Lower lobe of right lung (tissue), 2 donors: ENCODE measurements around the gene PC. TPM values are rescaled to one million over a fixed set of nuclear protein-coding genes. Genes with fewer than 3 reads are reported as not detected.

ENCODE experiments used
- ATAC-seq, 2 donors: fragments of 200-7000 bp; cut with Tn5 transposase; one replicate each; pipeline ENCODE4 v1.9.1; 2020 to 2022; ENCODE audit warnings: mild to moderate bottlenecking in 2 of 2, moderate library complexity in 2 of 2
- DNase-seq: peaks from one replicate; pipeline ENCODE4 v3.0.0-alpha.2; 2020
- H3K27ac ChIP-seq: fragments of 200-600 bp; one replicate; pipeline ENCODE4 v1.8.0; 2022
- H3K27me3 ChIP-seq: fragments of 200-600 bp; one replicate; pipeline ENCODE4 v1.8.0; 2022; ENCODE audit warnings: low read depth
- H3K36me3 ChIP-seq: fragments of 200-600 bp; one replicate; pipeline ENCODE4 v1.8.0; 2022; ENCODE audit warnings: mild to moderate bottlenecking
- H3K4me1 ChIP-seq: fragments of 200-600 bp; one replicate; pipeline ENCODE4 v1.8.0; 2022
- H3K4me3 ChIP-seq: fragments of 200-600 bp; one replicate; pipeline ENCODE4 v1.8.0; 2022; ENCODE audit warnings: mild to moderate bottlenecking
- H3K9me3 ChIP-seq: fragments of 200-600 bp; one replicate; pipeline ENCODE4 v1.8.0; 2022
- CTCF ChIP-seq: fragments of 200-600 bp; IDR thresholded peaks from one replicate; pipeline ENCODE4 v1.8.0; 2022; ENCODE audit warnings: antibody characterized with exemption, mild to moderate bottlenecking
- intact Hi-C: fragments of 100-400 bp; cut with DNase I; formaldehyde crosslinking; loops from one replicate; pipeline ENCODE4 v1.11.0; 2022
- total RNA-seq: library from RNA; stranded (reverse); fragmentation: NEBNext Ultra II Directional; extraction: Animal tissue kit (Norgen Biotek cat#: 25700); gene quantifications from one replicate; pipeline ENCODE4 v1.2.1, GENCODE V29; 2021
- donor health status: DM: no; HTN: yes; CAD: no; lungs with severe emphysema.

The PC gene
- total RNA-seq, 1 donor from 2014 or later = 14.7 TPM

- intact Hi-C loops = no loop called here
- H3K9me3 ChIP-seq = no peaks in the 10 kb centered on the region
- H3K4me3 ChIP-seq = no peak overlapping the region
- no peaks in the 10 kb centered on the region for H3K27me3 ChIP-seq
- H3K4me1 ChIP-seq = no peaks in the 10 kb centered on the region
- TF ChIP-seq CTCF = no peak
- ATAC-seq (no peak), DNase-seq (no peak)
- no peak overlapping the region for H3K27ac ChIP-seq
- H3K36me3 ChIP-seq = no peaks in the 10 kb centered on the region
These were observed 38.3 kb downstream of the PC start for GRCh38 chr11:66919923-66920322.

- Histone ChIP-seq H3K4me1 (no peaks in the 10 kb centered on the region), H3K27ac (no peak overlapping the region), H3K27me3 (no peaks in the 10 kb centered on the region), H3K4me3 (no peak overlapping the region), H3K36me3 (no peaks in the 10 kb centered on the region), H3K9me3 (no peaks in the 10 kb centered on the region)
- TF ChIP-seq CTCF = no peak
- ATAC-seq (no peak), DNase-seq (no peak)
- intact Hi-C loops = no loop called here
These were observed 39.4 kb downstream of the PC start for GRCh38 chr11:66918741-66919140.

- DNase-seq (no peak), ATAC-seq (no peak)
- Histone ChIP-seq H3K27me3 (no peaks in the 10 kb centered on the region), H3K4me1 (no peaks in the 10 kb centered on the region), H3K4me3 (no peak overlapping the region), H3K9me3 (no peaks in the 10 kb centered on the region), H3K36me3 (no peaks in the 10 kb centered on the region), H3K27ac (no peak overlapping the region)
- TF ChIP-seq CTCF = no peak
- intact Hi-C loops = no loop called here
These were observed 42.3 kb downstream of the PC start for GRCh38 chr11:66915866-66916265.

GRCh38 chr11:66915046-66915832, 42.9 kb downstream of the PC start:
- no peaks in the 10 kb centered on the region for H3K9me3 ChIP-seq
- ATAC-seq = no peak
- intact Hi-C loops = no loop called here
- H3K36me3 ChIP-seq = no peaks in the 10 kb centered on the region
- no peak for TF ChIP-seq CTCF
- DNase-seq = no peak
- H3K27ac ChIP-seq = no peak overlapping the region
- H3K4me3 ChIP-seq = no peak overlapping the region
- H3K4me1 ChIP-seq = no peaks in the 10 kb centered on the region
- no peaks in the 10 kb centered on the region for H3K27me3 ChIP-seq

GRCh38 chr11:66914505-66914904, 43.7 kb downstream of the PC start:
- H3K4me3 ChIP-seq = no peak overlapping the region
- no peak overlapping the region for H3K27ac ChIP-seq
- no peaks in the 10 kb centered on the region for H3K4me1 ChIP-seq
- DNase-seq = no peak
- intact Hi-C loops = no loop called here
- H3K36me3 ChIP-seq = no peaks in the 10 kb centered on the region
- H3K9me3 ChIP-seq = no peaks in the 10 kb centered on the region
- TF ChIP-seq CTCF = no peak
- ATAC-seq = no peak
- no peaks in the 10 kb centered on the region for H3K27me3 ChIP-seq
